Inflammatory macrophage (primary cell): ENCODE measurements around the gene MBOAT1.

Experiments
- DNase-seq, 2 donors: peaks; one replicate each; pipeline ENCODE4 v3.0.0-alpha.2; 2020 to 2022

MBOAT1 gene

GRCh38 chr6:20134613-20135012 is 77.7 kb downstream of the MBOAT1 start:
- no peak for DNase-seq

- DNase-seq: no peak
These were observed 82.8 kb downstream of the MBOAT1 start for GRCh38 chr6:20129290-20130088.

GRCh38 chr6:20128018-20128417 is 84.3 kb downstream of the MBOAT1 start:
- no peak for DNase-seq

- peak; percentile 35 to 59 for DNase-seq
These were observed 85.2 kb downstream of the MBOAT1 start for GRCh38 chr6:20126789-20127653.

- no peak for DNase-seq
These were observed 86.0 kb downstream of the MBOAT1 start for GRCh38 chr6:20126102-20126752.

GRCh38 chr6:20124545-20124944 is 87.7 kb downstream of the MBOAT1 start:
- DNase-seq: no peak

- no peak for DNase-seq
These were observed 92.8 kb downstream of the MBOAT1 start for GRCh38 chr6:20119485-20119884.

GRCh38 chr6:20118892-20119291 is 93.4 kb downstream of the MBOAT1 start:
- DNase-seq: no peak

GRCh38 chr6:20117474-20117873 is 94.8 kb downstream of the MBOAT1 start:
- DNase-seq: no peak

GRCh38 chr6:20116792-20117191 is 95.5 kb downstream of the MBOAT1 start:
- no peak for DNase-seq

GRCh38 chr6:20115246-20115980 is 96.9 kb downstream of the MBOAT1 start:
- DNase-seq: no peak

- no peak for DNase-seq
These were observed 98.5 kb downstream of the MBOAT1 start for GRCh38 chr6:20113649-20114224.

GRCh38 chr6:20112841-20113240 is 99.4 kb downstream of the MBOAT1 start:
- no peak for DNase-seq

- no peak for DNase-seq
These were observed 100.0 kb downstream of the MBOAT1 start for GRCh38 chr6:20112241-20112640.

GRCh38 chr6:20110478-20110877 is 101.8 kb downstream of the MBOAT1 start:
- DNase-seq: no peak

GRCh38 chr6:20109526-20109925 is 102.7 kb downstream of the MBOAT1 start:
- DNase-seq: no peak

GRCh38 chr6:20105838-20106237 is 106.4 kb downstream of the MBOAT1 start:
- DNase-seq: no peak

GRCh38 chr6:20104696-20105095 is 107.6 kb downstream of the MBOAT1 start:
- no peak for DNase-seq

- no peak for DNase-seq
These were observed 109.7 kb downstream of the MBOAT1 start for GRCh38 chr6:20102397-20103073.

- DNase-seq: no peak
These were observed 113.1 kb downstream of the MBOAT1 start for GRCh38 chr6:20099156-20099555.

- DNase-seq: no peak
These were observed 113.9 kb downstream of the MBOAT1 start for GRCh38 chr6:20098267-20098876.
